HPDE6-E6E7 (cell line): ENCODE data around the gene SLC16A14.

Source experiments
- DNase-seq: peaks from one replicate; pipeline ENCODE4 v3.0.0; 2011; ENCODE audit warnings: missing footprints; ENCODE audit errors: extremely low spot score

SLC16A14 gene

GRCh38 chr2:230042195-230042594, 26.5 kb downstream of the SLC16A14 start:
- DNase-seq, result no peak

DNA sequence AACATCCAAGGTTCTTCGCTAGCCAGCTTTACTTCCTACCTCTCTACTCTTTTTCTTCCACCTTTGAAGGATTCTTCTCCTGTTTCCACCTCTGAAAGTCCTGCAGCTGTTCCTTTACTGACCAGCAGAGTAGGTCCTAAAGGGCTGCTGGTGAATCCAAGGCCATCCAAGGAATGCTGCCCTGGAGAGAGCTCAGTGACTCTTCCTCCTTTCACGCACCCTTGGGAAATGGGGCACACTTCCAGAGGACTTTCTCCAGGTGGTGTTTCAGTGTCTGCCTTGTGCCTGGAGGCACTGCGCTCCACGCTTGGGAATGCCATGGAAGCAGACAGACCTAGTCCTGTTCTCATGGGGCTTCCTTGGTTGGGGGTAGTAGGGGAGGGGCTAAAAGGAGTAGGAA, 45.4 kb downstream of the SLC16A14 start:
- no peak for DNase-seq

DNA sequence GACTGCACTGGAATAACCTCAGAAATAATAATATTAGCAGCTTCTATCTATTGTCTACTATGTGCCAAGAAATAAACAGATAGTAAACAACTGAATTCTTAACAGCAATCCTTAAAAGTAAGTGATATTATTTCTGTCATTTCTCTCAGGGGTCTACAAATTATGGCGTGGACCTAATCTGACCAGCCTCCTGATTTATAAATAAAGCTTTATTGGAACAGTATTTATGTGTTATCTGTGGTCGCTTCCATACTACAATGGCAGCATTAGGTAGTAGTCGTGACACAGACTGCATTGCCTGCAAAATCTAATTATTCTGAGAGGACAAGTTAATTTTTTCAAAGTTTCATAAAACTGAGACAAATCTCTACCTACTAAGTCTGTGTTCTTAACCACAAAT, 49.0 kb downstream of the SLC16A14 start:
- no peak for DNase-seq

- peak; percentile 34 for DNase-seq
Measured at GRCh38 chr2:230018153-230018552, 50.6 kb downstream of the SLC16A14 start.

GRCh38 chr2:230016844-230017243, 51.9 kb downstream of the SLC16A14 start:
- DNase-seq, result no peak

DNA sequence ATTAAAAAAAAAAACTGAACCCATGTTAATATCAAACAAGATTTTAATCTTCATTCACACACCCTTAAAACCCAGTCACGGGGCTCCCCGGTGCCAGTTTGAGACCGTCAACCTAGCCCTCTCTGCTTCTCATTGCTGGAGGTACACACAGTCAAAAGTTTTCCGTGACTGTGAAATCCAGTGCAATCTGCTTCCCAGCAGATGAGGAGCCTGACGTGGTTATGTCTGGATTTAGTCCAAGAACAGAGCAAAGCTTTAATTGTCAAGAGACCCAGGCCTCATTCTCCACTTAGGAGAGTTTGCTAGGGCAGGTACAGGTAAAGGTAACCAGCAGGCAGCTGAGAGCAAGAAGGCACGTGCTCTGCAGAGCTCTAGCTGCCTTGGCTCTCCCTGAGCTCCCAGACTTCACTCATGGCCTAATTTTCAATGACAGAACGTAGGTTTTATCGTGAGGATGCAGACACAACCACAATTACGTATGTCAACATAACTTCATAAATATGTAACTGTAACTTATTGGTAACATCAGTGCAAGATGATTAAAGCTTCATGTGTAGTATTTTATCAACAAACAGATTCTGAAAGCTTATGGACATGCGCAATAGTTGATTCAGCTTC, 56.3 kb downstream of the SLC16A14 start:
- DNase-seq, result no peak

- no peak for DNase-seq
Measured at GRCh38 chr2:230011617-230012016, 57.1 kb downstream of the SLC16A14 start.

DNA sequence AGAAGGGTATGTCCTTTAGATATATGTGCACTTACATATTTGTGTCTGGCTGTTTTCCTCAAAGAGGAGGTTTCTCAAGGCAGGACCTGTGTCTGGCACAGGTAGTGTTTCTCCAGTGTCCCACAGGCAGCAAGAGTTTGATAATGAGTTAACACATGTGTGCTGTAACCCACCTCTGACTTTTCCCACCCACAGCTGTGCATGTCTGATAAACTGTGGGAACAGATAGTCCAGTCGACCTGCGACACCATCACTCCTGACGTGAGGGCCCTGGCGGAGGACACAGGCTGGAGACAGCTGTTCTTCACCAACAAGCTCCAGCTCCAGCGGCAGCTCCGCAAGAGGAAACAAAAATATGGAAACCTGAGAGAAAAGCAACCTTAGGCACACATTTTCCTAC, 58.2 kb downstream of the SLC16A14 start:
- DNase-seq, result no peak

DNA sequence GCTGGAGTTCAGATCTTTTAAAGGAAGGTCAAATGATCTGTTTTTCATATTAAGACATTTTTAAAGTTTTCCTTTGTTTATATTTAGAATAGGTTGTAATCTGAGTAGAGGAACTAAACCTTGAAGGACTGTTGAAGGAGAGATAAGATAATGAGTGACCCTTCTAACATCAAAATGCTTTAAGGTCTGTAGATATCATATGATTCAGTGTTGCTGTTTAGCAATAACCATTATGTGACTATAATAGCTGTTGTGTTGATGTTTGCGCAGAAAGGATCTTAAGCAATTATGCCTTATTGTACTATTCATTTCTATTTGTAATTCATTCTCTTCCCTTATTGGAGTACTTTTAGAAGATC, 60.0 kb downstream of the SLC16A14 start:
- DNase-seq, result no peak

DNA sequence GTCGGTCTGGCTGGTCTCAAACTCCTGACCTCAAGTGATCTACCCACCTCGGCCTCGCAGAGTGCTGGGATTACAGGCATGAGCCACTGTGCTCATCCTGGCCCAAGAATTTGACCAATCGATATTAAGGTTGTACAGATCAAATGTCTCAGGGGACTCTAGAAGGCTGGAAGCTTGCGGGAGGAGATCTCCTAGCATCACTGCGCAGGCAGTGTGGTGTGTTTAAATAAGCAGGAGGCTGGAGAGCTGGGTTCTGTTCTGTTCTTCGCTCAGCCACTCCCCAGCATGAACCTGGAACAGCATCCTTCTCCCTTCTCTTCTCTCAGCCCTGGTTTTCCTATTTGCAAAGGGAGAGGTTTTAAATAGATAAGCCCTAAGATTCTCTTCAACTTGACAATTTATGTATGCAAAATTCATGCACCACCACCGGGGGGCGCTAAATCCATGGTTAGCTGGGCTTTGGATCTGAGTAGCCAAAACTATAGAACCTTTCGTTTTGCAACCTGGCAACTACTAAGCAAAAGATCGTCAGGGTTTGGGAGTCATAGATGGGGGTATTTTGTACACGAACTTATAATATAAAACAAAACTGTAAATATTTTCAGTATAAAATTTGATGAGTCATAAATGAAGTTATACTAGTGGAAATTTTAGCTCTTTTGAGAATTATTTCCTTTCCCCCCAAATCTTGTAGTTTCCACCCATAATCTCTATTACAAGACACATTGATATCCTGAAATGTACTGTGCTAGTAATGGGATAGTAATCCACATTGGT, 60.6 kb downstream of the SLC16A14 start:
- DNase-seq, result peak; percentile 41

- DNase-seq, result no peak
Measured at GRCh38 chr2:230000118-230000841, 68.4 kb downstream of the SLC16A14 start.

- no peak for DNase-seq
Measured at GRCh38 chr2:229997565-229997964, 71.2 kb downstream of the SLC16A14 start.

GRCh38 chr2:229996320-229996719, 72.4 kb downstream of the SLC16A14 start:
- no peak for DNase-seq

- DNase-seq, result no peak
Measured at GRCh38 chr2:229993236-229993635, 75.5 kb downstream of the SLC16A14 start.
